HG03097 (cell line): ENCODE data around the gene MYO15A.

Experiments
- ATAC-seq: cut with Tn5 transposase; IDR thresholded peaks from one replicate; pipeline ENCODE4 v1.9.1; 2021; ENCODE audit not compliant: unreplicated experiment, low FRiP score

MYO15A gene

GRCh38 chr17:18157354-18157985 is 48.9 kb downstream of the MYO15A start:
- ATAC-seq = no peak

- no peak for ATAC-seq
These were observed 49.6 kb downstream of the MYO15A start for GRCh38 chr17:18158022-18158600.

GRCh38 chr17:18159551-18160120 is 51.1 kb downstream of the MYO15A start:
- ATAC-seq = no peak

- ATAC-seq = no peak
These were observed 51.7 kb downstream of the MYO15A start for GRCh38 chr17:18160128-18160856.

- ATAC-seq = no peak
These were observed 52.9 kb downstream of the MYO15A start for GRCh38 chr17:18161207-18162145.

- ATAC-seq = no peak
These were observed 55.0 kb downstream of the MYO15A start for GRCh38 chr17:18163547-18163946.

- no peak for ATAC-seq
These were observed 58.3 kb downstream of the MYO15A start for GRCh38 chr17:18166894-18167293.

GRCh38 chr17:18167421-18167820 is 58.9 kb downstream of the MYO15A start:
- no peak for ATAC-seq

GRCh38 chr17:18172531-18173278 is 64.1 kb downstream of the MYO15A start:
- no peak for ATAC-seq

GRCh38 chr17:18173740-18174139 is 65.2 kb downstream of the MYO15A start:
- no peak for ATAC-seq

GRCh38 chr17:18176176-18176575 is 67.6 kb downstream of the MYO15A start:
- ATAC-seq = no peak

- ATAC-seq = no peak
These were observed 68.6 kb downstream of the MYO15A start for GRCh38 chr17:18177133-18177532.

GRCh38 chr17:18177722-18178121 is 69.2 kb downstream of the MYO15A start:
- no peak for ATAC-seq

GRCh38 chr17:18179196-18179595 is 70.6 kb downstream of the MYO15A start:
- ATAC-seq = no peak

GRCh38 chr17:18179804-18180203 is 71.2 kb downstream of the MYO15A start:
- no peak for ATAC-seq

GRCh38 chr17:18181358-18181757 is 72.8 kb downstream of the MYO15A start:
- no peak for ATAC-seq

GRCh38 chr17:18182110-18182977 is 73.8 kb downstream of the MYO15A start:
- no peak for ATAC-seq

- ATAC-seq = peak; percentile 28
These were observed 74.4 kb downstream of the MYO15A start for GRCh38 chr17:18182978-18183333.
